ENCODE measurements around the gene FXYD1.

Gene FXYD1

DNA sequence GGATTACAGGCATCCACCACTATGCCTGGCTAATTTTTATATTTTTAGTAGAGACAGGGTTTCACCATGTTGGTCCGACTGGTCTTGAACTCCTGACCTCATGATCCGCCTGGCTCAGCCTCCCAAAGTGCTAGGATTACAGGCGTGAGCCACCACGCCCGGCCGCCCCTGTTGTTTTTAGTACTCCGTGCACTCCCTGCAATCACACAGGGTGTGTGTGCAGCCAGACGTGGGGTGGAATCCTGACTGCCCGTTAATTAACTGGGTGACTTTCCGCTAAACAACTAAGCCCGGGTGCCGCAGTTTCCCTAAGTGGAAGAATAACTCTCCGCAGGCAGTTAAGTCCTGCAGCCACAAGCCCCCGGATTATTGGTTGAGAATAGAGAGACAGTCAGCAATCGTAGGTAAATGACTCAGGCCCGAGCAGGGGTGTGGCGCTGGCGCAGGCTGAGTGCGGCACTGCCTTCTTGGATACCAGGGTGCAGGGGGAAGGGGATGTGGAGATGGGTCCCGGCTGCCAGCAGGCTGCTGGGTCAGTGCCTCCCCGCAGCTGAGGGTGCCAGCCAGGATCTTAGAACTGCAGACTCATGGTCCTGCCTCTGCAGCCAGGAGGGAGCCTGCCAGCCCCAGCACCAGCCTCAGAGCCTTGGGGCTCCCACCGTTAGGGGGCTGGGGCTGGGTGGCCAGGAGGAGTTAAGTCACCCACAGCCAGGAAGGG is 29.1 kb upstream of the FXYD1 start:
- Histone ChIP-seq H3K36me3 (ENCODE audit: control insufficient read depth in 1 of 2, insufficient read depth in 2 of 2, low read length in 2 of 2) (no peaks in the 10 kb centered on the region), H3K27ac (ENCODE audit: low read length) (no peak overlapping the region), H3K4me1 (ENCODE audit: control insufficient read depth in 1 of 2, insufficient read depth in 2 of 2, low read length in 2 of 2) (peaks cover 0 to 4% of the 10 kb centered on the region in 2 donors)

DNA sequence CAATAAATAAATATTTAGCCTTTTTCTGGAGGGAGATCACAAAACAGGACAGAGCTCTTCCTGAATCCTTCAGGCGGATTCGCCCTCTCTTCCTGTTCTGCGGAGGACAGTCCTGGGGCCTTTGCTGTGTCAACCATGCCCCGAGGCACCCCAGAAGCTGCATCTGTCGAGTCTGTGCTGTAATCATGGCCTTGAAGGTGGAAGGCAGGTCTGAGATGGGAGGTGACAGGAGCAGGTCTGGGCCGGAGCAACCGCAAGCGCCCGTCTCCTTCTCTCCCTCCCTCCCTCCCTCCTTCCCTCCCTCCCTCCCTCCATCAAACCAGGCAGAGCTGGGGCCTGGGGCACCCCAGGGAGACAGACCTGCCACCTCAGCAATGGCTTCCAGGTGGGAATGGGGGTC is 27.6 kb upstream of the FXYD1 start:
- Histone ChIP-seq H3K4me3 (ENCODE audit: low read depth in 1 of 2, low read length in 2 of 2) (no peak overlapping the region), H3K4me1 (ENCODE audit: control insufficient read depth in 1 of 2, insufficient read depth in 2 of 2, low read length in 2 of 2) (peaks cover 0 to 8% of the 10 kb centered on the region in 2 donors), H3K27me3 (ENCODE audit: low read depth, low read length) (no peaks in the 10 kb centered on the region), H3K9me3 (ENCODE audit: control insufficient read depth in 1 of 2, low read length in 2 of 2) (no peaks in the 10 kb centered on the region), H3K36me3 (ENCODE audit: control insufficient read depth in 1 of 2, insufficient read depth in 2 of 2, low read length in 2 of 2) (no peaks in the 10 kb centered on the region), H3K27ac (ENCODE audit: low read length) (no peak overlapping the region)

More for the DNA sequence above, 29.1 kb upstream of the FXYD1 start:
- Histone ChIP-seq H3K4me3 (ENCODE audit: low read depth in 1 of 2, low read length in 2 of 2) (no peak overlapping the region), H3K9me3 (ENCODE audit: control insufficient read depth in 1 of 2, low read length in 2 of 2) (no peaks in the 10 kb centered on the region), H3K27me3 (ENCODE audit: low read depth, low read length) (no peaks in the 10 kb centered on the region)

DNA sequence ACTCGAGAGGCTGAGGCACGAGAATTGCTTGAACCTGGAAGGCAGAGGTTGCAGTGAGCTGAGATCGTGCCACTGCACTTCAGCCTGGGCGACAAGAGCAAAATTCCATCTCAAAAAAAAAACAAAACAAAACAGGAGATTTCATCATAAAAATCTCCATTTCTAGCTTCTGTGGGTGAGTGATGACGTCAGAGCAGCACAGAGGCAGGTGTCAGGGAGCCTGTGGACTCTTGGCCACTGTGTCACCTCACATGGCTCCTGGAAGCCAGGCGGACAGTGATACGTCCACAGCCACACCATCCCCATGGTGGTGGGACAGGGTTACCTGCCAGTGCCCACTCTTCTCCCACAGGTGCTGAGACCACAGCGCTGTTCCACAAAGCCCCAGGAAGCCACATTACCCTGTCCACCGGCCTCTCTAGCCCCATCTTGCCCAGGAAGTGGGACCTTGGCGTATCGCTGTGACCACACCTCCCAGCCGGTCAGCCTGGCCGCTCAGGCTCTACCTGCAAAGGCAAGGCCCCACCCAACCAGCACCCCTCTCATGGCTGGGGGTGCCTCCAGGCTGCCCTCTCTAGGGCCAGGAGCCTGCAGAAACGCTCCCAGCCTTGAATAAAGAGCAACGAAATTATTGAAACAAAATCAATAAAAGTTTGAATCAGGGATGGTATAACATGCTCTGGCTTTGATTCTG is 25.5 kb upstream of the FXYD1 start:
- Histone ChIP-seq H3K27me3 (ENCODE audit: low read depth, low read length) (no peaks in the 10 kb centered on the region), H3K4me3 (ENCODE audit: low read depth in 1 of 2, low read length in 2 of 2) (no peak overlapping the region), H3K27ac (ENCODE audit: low read length) (no peak overlapping the region), H3K9me3 (ENCODE audit: control insufficient read depth in 1 of 2, low read length in 2 of 2) (no peaks in the 10 kb centered on the region), H3K4me1 (ENCODE audit: control insufficient read depth in 1 of 2, insufficient read depth in 2 of 2, low read length in 2 of 2) (peaks cover 0 to 8% of the 10 kb centered on the region in 2 donors), H3K36me3 (ENCODE audit: control insufficient read depth in 1 of 2, insufficient read depth in 2 of 2, low read length in 2 of 2) (no peaks in the 10 kb centered on the region)

- no peaks in the 10 kb centered on the region for H3K27me3 ChIP-seq (ENCODE audit: low read depth, low read length)
- peaks cover 0 to 8% of the 10 kb centered on the region in 2 donors for H3K4me1 ChIP-seq (ENCODE audit: control insufficient read depth in 1 of 2, insufficient read depth in 2 of 2, low read length in 2 of 2)
- no peaks in the 10 kb centered on the region for H3K36me3 ChIP-seq (ENCODE audit: control insufficient read depth in 1 of 2, insufficient read depth in 2 of 2, low read length in 2 of 2)
- no peaks in the 10 kb centered on the region for H3K9me3 ChIP-seq (ENCODE audit: control insufficient read depth in 1 of 2, low read length in 2 of 2)
- H3K27ac ChIP-seq (ENCODE audit: low read length), result peak overlapping the region; percentile 39
- H3K4me3 ChIP-seq (ENCODE audit: low read depth in 1 of 2, low read length in 2 of 2), result peak overlapping the region; percentile 39 to 46
Observed at GRCh38 chr19:35114353-35115176, 24.1 kb upstream of the FXYD1 start.

- Histone ChIP-seq H3K4me3 (ENCODE audit: low read depth in 1 of 2, low read length in 2 of 2) (peak within 1 kb of the TSS; percentile 39 to 61), H3K27ac (ENCODE audit: low read length) (peak within 1 kb of the TSS; percentile 90), H3K27me3 (ENCODE audit: low read depth, low read length) (no peaks in the 10 kb centered on the region), H3K36me3 (ENCODE audit: control insufficient read depth in 1 of 2, insufficient read depth in 2 of 2, low read length in 2 of 2) (no peaks in the 10 kb centered on the region), H3K9me3 (ENCODE audit: control insufficient read depth in 1 of 2, low read length in 2 of 2) (no peaks in the 10 kb centered on the region), H3K4me1 (ENCODE audit: control insufficient read depth in 1 of 2, insufficient read depth in 2 of 2, low read length in 2 of 2) (peaks cover 0 to 8% of the 10 kb centered on the region in 2 donors)
Observed at GRCh38 chr19:35115177-35115951, 23.3 kb upstream of the FXYD1 start, which contains the start of gene FXYD3. Gene FXYD3, plus strand, starts transcription at chr19:35115823. Its CDS starts 3,554 bp downstream, at chr19:35119377.

- no peaks in the 10 kb centered on the region for H3K27me3 ChIP-seq (ENCODE audit: low read depth, low read length)
- peaks cover 6 to 8% of the 10 kb centered on the region in 2 donors for H3K4me1 ChIP-seq (ENCODE audit: control insufficient read depth in 1 of 2, insufficient read depth in 2 of 2, low read length in 2 of 2)
- peak overlapping the region; percentile 11 to 61 for H3K4me3 ChIP-seq (ENCODE audit: low read depth in 1 of 2, low read length in 2 of 2)
- no peaks in the 10 kb centered on the region for H3K9me3 ChIP-seq (ENCODE audit: control insufficient read depth in 1 of 2, low read length in 2 of 2)
- H3K36me3 ChIP-seq (ENCODE audit: control insufficient read depth in 1 of 2, insufficient read depth in 2 of 2, low read length in 2 of 2), result no peaks in the 10 kb centered on the region
- peak overlapping the region; percentile 90 for H3K27ac ChIP-seq (ENCODE audit: low read length)
Observed at GRCh38 chr19:35116072-35116801, 22.4 kb upstream of the FXYD1 start.

DNA sequence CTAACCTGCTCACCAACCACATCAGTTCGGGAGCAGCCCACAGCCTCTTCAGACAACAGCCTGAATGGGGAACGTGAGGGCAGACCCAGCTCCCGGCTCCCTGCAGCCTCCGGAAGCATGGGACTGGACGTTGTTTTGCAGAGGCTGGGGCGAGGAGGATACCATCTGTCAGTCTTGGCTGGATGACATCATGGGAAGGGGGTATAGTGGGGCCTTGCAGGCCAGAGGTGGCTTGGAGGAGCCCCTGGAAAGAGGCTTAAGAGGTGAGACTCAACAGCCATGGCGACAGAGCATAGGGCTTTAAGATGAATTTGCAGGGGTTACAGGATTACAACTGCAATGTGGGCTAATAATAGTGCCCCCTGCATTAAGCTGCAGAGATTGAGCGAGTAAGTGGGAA is 21.5 kb upstream of the FXYD1 start:
- Histone ChIP-seq H3K27me3 (ENCODE audit: low read depth, low read length) (no peaks in the 10 kb centered on the region), H3K36me3 (ENCODE audit: control insufficient read depth in 1 of 2, insufficient read depth in 2 of 2, low read length in 2 of 2) (no peaks in the 10 kb centered on the region), H3K4me3 (ENCODE audit: low read depth in 1 of 2, low read length in 2 of 2) (peak overlapping the region in 1 of 2 donors; percentile 16), H3K4me1 (ENCODE audit: control insufficient read depth in 1 of 2, insufficient read depth in 2 of 2, low read length in 2 of 2) (peaks cover 6 to 8% of the 10 kb centered on the region in 2 donors), H3K9me3 (ENCODE audit: control insufficient read depth in 1 of 2, low read length in 2 of 2) (no peaks in the 10 kb centered on the region), H3K27ac (ENCODE audit: low read length) (peak overlapping the region; percentile 90)

DNA sequence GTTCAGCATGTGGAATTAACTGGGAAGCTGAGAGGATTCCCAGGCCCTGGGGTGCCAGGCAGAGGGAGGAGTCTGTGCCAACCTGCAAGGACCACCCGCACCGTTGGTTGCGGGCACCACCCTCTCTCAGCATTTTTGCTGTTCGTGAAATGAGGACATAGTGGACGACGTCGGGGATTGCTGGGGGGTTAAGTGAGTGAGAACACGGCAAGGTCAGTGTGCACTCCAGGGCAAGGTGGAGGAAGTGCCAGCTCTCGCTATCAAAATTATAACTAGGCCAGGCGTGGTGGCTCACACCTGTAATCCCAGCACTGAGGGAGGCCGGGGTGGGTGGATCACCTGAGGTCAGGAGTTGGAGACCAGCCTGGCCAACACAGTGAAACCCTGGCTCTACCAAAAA is 20.8 kb upstream of the FXYD1 start:
- no peak overlapping the region for H3K27ac ChIP-seq (ENCODE audit: low read length)
- H3K36me3 ChIP-seq (ENCODE audit: control insufficient read depth in 1 of 2, insufficient read depth in 2 of 2, low read length in 2 of 2), result no peaks in the 10 kb centered on the region
- peaks cover 6 to 8% of the 10 kb centered on the region in 2 donors for H3K4me1 ChIP-seq (ENCODE audit: control insufficient read depth in 1 of 2, insufficient read depth in 2 of 2, low read length in 2 of 2)
- no peak overlapping the region for H3K4me3 ChIP-seq (ENCODE audit: low read depth in 1 of 2, low read length in 2 of 2)
- no peaks in the 10 kb centered on the region for H3K27me3 ChIP-seq (ENCODE audit: low read depth, low read length)
- H3K9me3 ChIP-seq (ENCODE audit: control insufficient read depth in 1 of 2, low read length in 2 of 2), result no peaks in the 10 kb centered on the region

DNA sequence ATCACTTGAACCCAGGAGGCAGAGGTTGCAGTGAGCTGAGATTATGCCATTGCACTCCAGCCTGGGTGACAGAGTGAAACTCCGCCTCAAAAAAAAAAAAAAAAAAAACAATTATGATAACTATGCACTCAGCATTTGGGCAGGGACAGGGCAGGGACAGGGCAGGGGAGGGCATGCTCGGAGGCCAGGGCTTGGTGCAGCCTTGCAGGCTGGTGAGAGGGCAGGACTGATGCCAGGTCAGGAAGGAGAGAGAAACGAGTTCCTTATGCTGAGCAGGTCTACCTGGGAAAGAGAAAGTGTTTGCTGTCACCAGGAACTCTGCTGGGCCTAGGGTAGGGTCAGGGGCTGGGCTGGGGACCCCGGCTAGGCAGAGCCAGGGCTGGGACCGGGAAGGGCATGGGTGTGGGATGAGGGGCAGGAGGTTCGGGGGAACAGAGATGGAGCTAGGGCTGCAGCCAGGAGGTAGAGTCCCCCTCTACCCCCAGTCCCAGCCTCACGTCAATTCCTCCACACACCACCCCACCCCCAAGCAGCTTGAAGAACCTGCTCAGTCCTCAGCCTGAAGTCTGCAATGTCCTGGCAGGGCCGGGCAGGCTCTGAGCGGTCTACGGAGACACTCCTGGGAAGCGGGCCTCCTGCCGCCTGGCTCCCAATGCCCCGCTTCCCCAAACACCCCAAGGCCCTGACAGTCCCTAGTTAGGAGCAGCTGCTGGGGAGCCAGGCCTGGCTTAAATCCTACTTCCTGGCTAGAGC is 20.2 kb upstream of the FXYD1 start:
- H3K27me3 ChIP-seq (ENCODE audit: low read depth, low read length), result no peaks in the 10 kb centered on the region
- H3K27ac ChIP-seq (ENCODE audit: low read length), result no peak overlapping the region
- H3K4me3 ChIP-seq (ENCODE audit: low read depth in 1 of 2, low read length in 2 of 2), result no peak overlapping the region
- no peaks in the 10 kb centered on the region for H3K9me3 ChIP-seq (ENCODE audit: control insufficient read depth in 1 of 2, low read length in 2 of 2)
- peaks cover 0 to 4% of the 10 kb centered on the region in 2 donors for H3K36me3 ChIP-seq (ENCODE audit: control insufficient read depth in 1 of 2, insufficient read depth in 2 of 2, low read length in 2 of 2)
- peaks cover 6 to 9% of the 10 kb centered on the region in 2 donors for H3K4me1 ChIP-seq (ENCODE audit: control insufficient read depth in 1 of 2, insufficient read depth in 2 of 2, low read length in 2 of 2)

DNA sequence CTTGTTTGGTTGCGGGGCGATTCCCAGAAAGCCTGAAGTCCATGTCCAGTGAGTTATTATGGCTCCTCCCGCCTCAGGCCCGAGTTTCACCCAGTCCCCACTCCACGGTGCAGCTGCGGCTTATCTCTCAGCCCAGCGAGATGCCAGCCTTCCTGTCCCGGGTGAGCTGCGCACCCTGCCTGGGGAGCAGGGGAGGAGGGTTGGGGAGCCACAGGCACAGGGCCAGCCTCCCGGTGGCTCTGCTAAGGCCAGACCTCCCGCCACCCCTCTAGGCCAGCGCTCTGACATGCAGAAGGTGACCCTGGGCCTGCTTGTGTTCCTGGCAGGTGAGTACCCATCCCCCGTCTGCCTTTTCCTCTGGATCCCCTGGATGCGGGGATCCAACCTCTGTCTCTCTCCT is 19.5 kb upstream of the FXYD1 start:
- H3K9me3 ChIP-seq (ENCODE audit: control insufficient read depth in 1 of 2, low read length in 2 of 2), result no peaks in the 10 kb centered on the region
- H3K4me3 ChIP-seq (ENCODE audit: low read depth in 1 of 2, low read length in 2 of 2), result no peak overlapping the region
- no peak overlapping the region for H3K27ac ChIP-seq (ENCODE audit: low read length)
- peaks cover 10 to 13% of the 10 kb centered on the region in 2 donors for H3K4me1 ChIP-seq (ENCODE audit: control insufficient read depth in 1 of 2, insufficient read depth in 2 of 2, low read length in 2 of 2)
- H3K36me3 ChIP-seq (ENCODE audit: control insufficient read depth in 1 of 2, insufficient read depth in 2 of 2, low read length in 2 of 2), result peaks cover 0 to 6% of the 10 kb centered on the region in 2 donors
- no peaks in the 10 kb centered on the region for H3K27me3 ChIP-seq (ENCODE audit: low read depth, low read length)
